Lung (tissue), 12 donors: ENCODE results near the gene CHRNA9. TPM values are rescaled to one million over a fixed set of nuclear protein-coding genes. Genes with fewer than 3 reads are reported as not detected.

Experiments
- ATAC-seq: fragments of 200-7000 bp; cut with Tn5 transposase; one replicate; pipeline ENCODE4 v1.9.1; 2020; ENCODE audit warnings: moderate number of reproducible peaks; ENCODE audit not compliant: insufficient read depth, low FRiP score
- DNase-seq, 3 donors: peaks; one replicate each; pipeline ENCODE4 v3.0.0-alpha.2; 2013 to 2017
- H3K27ac ChIP-seq, 2 donors: one replicate each; pipeline ENCODE4 v1.5.1; 2013; ENCODE audit warnings: mild to moderate bottlenecking in 2 of 2, moderate library complexity in 2 of 2, control low read depth in 1 of 2, inconsistent platforms in 1 of 2, low read depth in 1 of 2, low read length in 1 of 2
- H3K27me3 ChIP-seq, 3 donors: one replicate each; pipeline ENCODE4 v1.5.1; 2013; ENCODE audit warnings: low read length in 2 of 3; ENCODE audit not compliant: control insufficient read depth in 3 of 3, insufficient read depth in 3 of 3
- H3K36me3 ChIP-seq, 4 donors: one replicate each; pipeline ENCODE4 v1.5.1; 2013; ENCODE audit warnings: low read length in 4 of 4, mild to moderate bottlenecking in 1 of 4, moderate library complexity in 1 of 4; ENCODE audit not compliant: control insufficient read depth in 4 of 4, insufficient read depth in 4 of 4
- H3K4me1 ChIP-seq, 5 donors: one replicate each; pipeline ENCODE4 v1.5.1; 2013; ENCODE audit warnings: low read length in 5 of 5, mild to moderate bottlenecking in 2 of 5, moderate library complexity in 1 of 5; ENCODE audit not compliant: control insufficient read depth in 5 of 5, insufficient read depth in 5 of 5
- H3K4me3 ChIP-seq: one replicate; pipeline ENCODE4 v1.5.1; 2013; ENCODE audit warnings: mild to moderate bottlenecking, control low read depth, moderate library complexity
- H3K9ac ChIP-seq, 2 donors: one replicate each; pipeline ENCODE4 v1.5.1; 2013; ENCODE audit warnings: low read length in 2 of 2, control low read depth in 1 of 2; ENCODE audit not compliant: insufficient read depth in 1 of 2
- H3K9me3 ChIP-seq, 4 donors: one replicate each; pipeline ENCODE4 v1.5.1; 2013; ENCODE audit warnings: low read length in 3 of 4, mild to moderate bottlenecking in 1 of 4, moderate library complexity in 1 of 4; ENCODE audit not compliant: control insufficient read depth in 4 of 4, insufficient read depth in 3 of 4
- CTCF ChIP-seq: IDR thresholded peaks from 2 replicates; pipeline ENCODE4 v1.5.1; 2012; ENCODE audit warnings: mild to moderate bottlenecking; ENCODE audit errors: control extremely low read depth, extremely low read depth
- WGBS, 2 donors: extraction: QIAGEN DNeasy Blood & Tissue Kit; methylation state at CpG; one replicate each; pipeline ENCODE4 v1.1.7; 2013; 5-methylcytosine and 5-hydroxymethylcytosine counted together
- polyA plus RNA-seq, 2 donors: library from polyadenylated mRNA; stranded (reverse); fragments of 200-250 nt; gene quantifications; one replicate each; pipeline ENCODE4 v1.2.1, GENCODE V29; 2013
- total RNA-seq, 2 donors: library from RNA; depleted of rRNA in 1 of 2; stranded (reverse); fragments of >200 nt in 1 of 2; gene quantifications; one replicate each; pipeline ENCODE4 v1.2.1, GENCODE V29; 2014 to 2021
- donor health status: control.
- donor health status: control.
- donor health status: Bipolar disorder and iron deficiency.
- donor health status: healthy.
- donor health status: DM: yes; HTN: yes; CAD: no.

Gene CHRNA9
- total and polyA plus RNA-seq, 4 donors = 0.09 TPM; not detected in 3

- Histone ChIP-seq H3K27me3 (no peaks in the 10 kb centered on the region), H3K27ac (no peak overlapping the region)
- WGBS, 2 donors = 60 to 68% methylated on average over 5 of the region's 5 CpGs
Measured at GRCh38 chr4:40349561-40350198, 14.5 kb downstream of the CHRNA9 start.

DNA sequence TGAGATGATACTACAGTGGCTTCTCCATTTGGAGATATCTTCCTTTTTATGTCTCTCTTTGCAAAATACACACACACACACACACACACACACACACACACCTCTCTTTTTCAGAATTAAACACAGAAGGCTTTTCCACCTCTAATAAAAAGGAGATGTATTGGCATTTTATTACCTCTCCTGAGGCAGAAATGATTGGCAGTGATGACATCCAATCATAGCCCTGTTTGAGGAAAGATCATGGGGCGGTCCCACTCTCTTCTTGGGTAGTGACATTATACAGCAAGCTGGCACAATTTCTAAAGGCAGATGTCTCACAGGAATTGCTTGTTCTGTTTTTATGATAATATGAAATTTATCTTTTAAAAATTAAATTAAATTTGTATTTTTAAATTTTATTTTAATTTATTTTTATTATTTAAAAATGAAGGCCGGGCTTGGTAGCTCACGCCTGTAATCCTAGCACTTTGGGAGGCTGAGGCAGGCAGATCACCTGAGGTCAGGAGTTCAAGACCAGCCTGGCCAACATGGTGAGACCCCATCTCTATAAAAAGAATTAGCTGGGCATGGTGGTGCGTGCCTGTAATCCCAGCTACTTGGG is 15.6 kb downstream of the CHRNA9 start:
- no peak for TF ChIP-seq CTCF
- H3K27me3 ChIP-seq = no peaks in the 10 kb centered on the region
- 98% methylated on average over 4 of the region's 4 CpGs for WGBS, 2 donors
- no peak overlapping the region for H3K4me3 ChIP-seq
- no peaks in the 10 kb centered on the region for H3K36me3 ChIP-seq
- H3K9ac ChIP-seq = no peak overlapping the region
- peaks cover 0 to 8% (median 0%) of the 10 kb centered on the region in 4 donors for H3K9me3 ChIP-seq
- no peak overlapping the region for H3K27ac ChIP-seq
- no peak for ATAC-seq
- no peak for DNase-seq
- H3K4me1 ChIP-seq = no peaks in the 10 kb centered on the region

More at GRCh38 chr4:40349561-40350198, 14.5 kb downstream of the CHRNA9 start:
- Histone ChIP-seq H3K9ac (no peak overlapping the region), H3K4me3 (no peak overlapping the region), H3K4me1 (no peaks in the 10 kb centered on the region), H3K9me3 (peaks cover 0 to 8% (median 0%) of the 10 kb centered on the region in 4 donors), H3K36me3 (no peaks in the 10 kb centered on the region)
- DNase-seq = no peak
- no peak for TF ChIP-seq CTCF
- ATAC-seq = no peak

DNA sequence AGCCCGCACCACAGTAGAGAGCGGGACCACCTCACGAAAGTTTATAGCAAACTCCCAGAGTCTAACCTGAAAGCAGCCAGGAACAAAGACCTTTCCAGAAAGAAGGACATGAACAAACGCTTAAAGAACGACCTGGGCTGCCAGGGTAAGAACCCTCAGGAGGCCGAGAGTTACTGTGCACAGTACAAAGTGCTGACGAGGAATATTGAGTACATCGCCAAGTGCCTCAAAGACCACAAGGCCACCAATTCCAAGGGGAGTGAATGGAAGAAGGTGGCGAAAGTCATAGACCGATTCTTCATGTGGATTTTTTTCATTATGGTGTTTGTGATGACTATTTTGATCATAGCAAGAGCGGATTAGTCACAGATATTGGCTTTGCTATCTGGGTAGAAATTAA is 19.0 kb downstream of the CHRNA9 start:
- H3K4me3 ChIP-seq = no peak overlapping the region
- TF ChIP-seq CTCF = no peak
- no peaks in the 10 kb centered on the region for H3K4me1 ChIP-seq
- DNase-seq (no peak), ATAC-seq (no peak)
- H3K9ac ChIP-seq = no peak overlapping the region
- H3K27ac ChIP-seq = no peak overlapping the region
- no peaks in the 10 kb centered on the region for H3K27me3 ChIP-seq
- 93 to 96% methylated on average over 11 of the region's 11 CpGs for WGBS, 2 donors
- H3K36me3 ChIP-seq = no peaks in the 10 kb centered on the region
- peaks cover 0 to under 1% (median 0%) of the 10 kb centered on the region in 4 donors for H3K9me3 ChIP-seq
